Transverse colon (tissue), 4 donors: ENCODE measurements around the gene SPAG7.

Experiments used
- EP300 ChIP-seq: sonication (generic); formaldehyde crosslinking; IDR thresholded peaks from one replicate; pipeline ENCODE4 v1.6.1; 2017; ENCODE audit warnings: antibody characterized with exemption, low read depth
- POLR2A ChIP-seq: fragments of 450-650 bp; IDR thresholded peaks from one replicate; pipeline ENCODE4 v1.6.1; 2016; ENCODE audit warnings: antibody characterized with exemption, mild to moderate bottlenecking, moderate library complexity
- POLR2AphosphoS5 ChIP-seq, 3 donors: sonication (generic); formaldehyde crosslinking; IDR thresholded peaks; one replicate each; pipeline ENCODE4 v1.6.1; 2016; ENCODE audit warnings: antibody characterized with exemption in 3 of 3
- TF ChIP-seq, protein P1 (sequence below), 5 experiments: fragments of 200-600 bp in 3 of 5; fragments of 450-650 bp in 2 of 5; sonication (generic) in 3 of 5; IDR thresholded peaks; 1 replicate in 2 of 5; 2 replicates in 3 of 5; pipeline ENCODE4 v1.5.1; 2016 to 2017; ENCODE audit warnings: antibody characterized with exemption in 5 of 5, inconsistent platforms in 3 of 5, mild to moderate bottlenecking in 2 of 5, moderate library complexity in 1 of 5

GRCh38 chr17:4949321-4950074 lies 18.1 kb downstream of the SPAG7 start:
- TF ChIP-seq, protein P1, sequence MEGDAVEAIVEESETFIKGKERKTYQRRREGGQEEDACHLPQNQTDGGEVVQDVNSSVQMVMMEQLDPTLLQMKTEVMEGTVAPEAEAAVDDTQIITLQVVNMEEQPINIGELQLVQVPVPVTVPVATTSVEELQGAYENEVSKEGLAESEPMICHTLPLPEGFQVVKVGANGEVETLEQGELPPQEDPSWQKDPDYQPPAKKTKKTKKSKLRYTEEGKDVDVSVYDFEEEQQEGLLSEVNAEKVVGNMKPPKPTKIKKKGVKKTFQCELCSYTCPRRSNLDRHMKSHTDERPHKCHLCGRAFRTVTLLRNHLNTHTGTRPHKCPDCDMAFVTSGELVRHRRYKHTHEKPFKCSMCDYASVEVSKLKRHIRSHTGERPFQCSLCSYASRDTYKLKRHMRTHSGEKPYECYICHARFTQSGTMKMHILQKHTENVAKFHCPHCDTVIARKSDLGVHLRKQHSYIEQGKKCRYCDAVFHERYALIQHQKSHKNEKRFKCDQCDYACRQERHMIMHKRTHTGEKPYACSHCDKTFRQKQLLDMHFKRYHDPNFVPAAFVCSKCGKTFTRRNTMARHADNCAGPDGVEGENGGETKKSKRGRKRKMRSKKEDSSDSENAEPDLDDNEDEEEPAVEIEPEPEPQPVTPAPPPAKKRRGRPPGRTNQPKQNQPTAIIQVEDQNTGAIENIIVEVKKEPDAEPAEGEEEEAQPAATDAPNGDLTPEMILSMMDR (IDR thresholded peaks at IDR 0.05) = no peak
- no peak for TF ChIP-seq POLR2A
- peak in 1 of 3 donors; percentile 71 for TF ChIP-seq POLR2AphosphoS5 (IDR thresholded peaks at IDR 0.05)
- TF ChIP-seq EP300 = no peak
